Measurements from ENCODE around the gene DDHD1. TPM values are rescaled to one million over a fixed set of nuclear protein-coding genes. Genes with fewer than 3 reads are reported as not detected.

DDHD1 gene
- total RNA-seq, 1 donor from 2014 or later, result 6.7 TPM

DNA sequence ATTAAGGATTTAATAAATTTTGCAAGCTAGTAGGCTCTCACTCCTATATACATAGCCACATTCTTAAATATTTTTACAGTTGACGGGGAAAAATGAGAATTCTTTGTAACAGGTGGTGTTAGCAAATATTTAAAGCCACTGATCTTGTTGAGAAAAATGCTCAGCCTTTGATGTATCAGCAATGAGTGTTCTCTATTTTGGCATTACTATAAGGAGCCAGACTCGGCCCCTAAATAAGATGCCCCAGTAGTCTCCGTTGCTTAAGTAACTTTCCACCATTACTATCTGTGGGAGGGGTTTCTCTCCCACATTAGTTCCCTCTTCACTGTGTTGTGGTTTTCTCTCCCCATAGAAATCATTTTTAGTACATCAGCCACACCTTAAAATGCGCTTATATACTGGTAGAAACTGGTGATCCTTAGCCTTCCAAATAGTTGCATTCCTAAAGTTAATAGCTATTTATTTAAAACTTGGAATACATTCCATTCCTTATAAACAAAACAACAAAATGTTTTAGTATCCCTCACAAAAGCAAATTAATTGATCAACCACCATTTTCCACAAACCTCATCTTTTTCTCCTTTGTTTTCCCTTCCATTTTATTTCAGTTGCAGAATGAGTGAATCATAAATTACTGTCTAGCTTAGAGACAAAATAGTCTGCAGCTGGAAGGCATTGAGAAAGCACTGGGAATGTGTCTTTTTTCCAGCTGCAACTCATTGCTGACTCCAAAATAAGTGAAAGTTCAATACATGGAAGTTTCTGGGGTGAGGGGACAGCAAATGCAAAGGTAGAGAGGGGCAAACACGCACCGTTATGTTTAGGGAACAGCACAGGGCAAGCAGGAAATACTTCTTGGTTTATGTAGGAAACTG is 117.5 kb downstream of the DDHD1 start:
- no peak for DNase-seq
- H3K27me3 ChIP-seq (ENCODE audit: low read depth), result no peaks in the 10 kb centered on the region
- H3K4me3 ChIP-seq, result no peak overlapping the region
- H3K4me1 ChIP-seq, result peaks cover 41% of the 10 kb centered on the region
- H3K27ac ChIP-seq (replicated peaks), result no peak overlapping the region
- TF ChIP-seq, protein P1, sequence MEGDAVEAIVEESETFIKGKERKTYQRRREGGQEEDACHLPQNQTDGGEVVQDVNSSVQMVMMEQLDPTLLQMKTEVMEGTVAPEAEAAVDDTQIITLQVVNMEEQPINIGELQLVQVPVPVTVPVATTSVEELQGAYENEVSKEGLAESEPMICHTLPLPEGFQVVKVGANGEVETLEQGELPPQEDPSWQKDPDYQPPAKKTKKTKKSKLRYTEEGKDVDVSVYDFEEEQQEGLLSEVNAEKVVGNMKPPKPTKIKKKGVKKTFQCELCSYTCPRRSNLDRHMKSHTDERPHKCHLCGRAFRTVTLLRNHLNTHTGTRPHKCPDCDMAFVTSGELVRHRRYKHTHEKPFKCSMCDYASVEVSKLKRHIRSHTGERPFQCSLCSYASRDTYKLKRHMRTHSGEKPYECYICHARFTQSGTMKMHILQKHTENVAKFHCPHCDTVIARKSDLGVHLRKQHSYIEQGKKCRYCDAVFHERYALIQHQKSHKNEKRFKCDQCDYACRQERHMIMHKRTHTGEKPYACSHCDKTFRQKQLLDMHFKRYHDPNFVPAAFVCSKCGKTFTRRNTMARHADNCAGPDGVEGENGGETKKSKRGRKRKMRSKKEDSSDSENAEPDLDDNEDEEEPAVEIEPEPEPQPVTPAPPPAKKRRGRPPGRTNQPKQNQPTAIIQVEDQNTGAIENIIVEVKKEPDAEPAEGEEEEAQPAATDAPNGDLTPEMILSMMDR (IDR thresholded peaks at IDR 0.05; ENCODE audit: borderline replicate concordance), result no peak
- H3K36me3 ChIP-seq, result peaks cover 16% of the 10 kb centered on the region
- intact Hi-C loops (cut with micrococcal nuclease), result no loop called here
- H3K9me3 ChIP-seq (replicated peaks), result peaks cover 3% of the 10 kb centered on the region

DNA sequence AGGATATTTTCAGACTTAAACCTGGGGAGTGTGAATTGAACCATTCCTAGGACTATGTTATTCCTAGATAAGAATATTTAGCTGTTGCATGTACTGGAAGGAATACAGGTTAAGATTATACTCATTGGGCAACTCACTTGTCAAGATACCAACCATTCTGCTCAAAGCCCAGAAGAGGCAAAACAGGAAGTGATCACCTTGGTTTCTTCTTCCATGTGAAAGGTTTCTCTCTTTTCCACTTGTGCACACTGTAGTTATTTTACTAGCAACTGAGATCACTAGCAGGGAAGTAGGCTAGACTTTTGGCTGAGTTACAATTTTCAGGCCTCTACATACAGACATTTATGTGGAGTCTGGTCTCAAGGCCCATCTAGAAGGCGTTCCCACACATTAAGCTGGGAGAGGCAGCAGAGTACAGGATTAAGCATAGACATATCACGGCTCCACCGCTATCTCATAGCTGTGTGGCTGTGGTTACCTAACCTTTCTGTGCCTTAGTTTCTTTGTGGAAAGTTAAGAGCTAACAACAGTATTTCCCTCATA is 118.4 kb downstream of the DDHD1 start:
- TF ChIP-seq, protein P1 (IDR thresholded peaks at IDR 0.05; ENCODE audit: borderline replicate concordance), result no peak
- H3K27ac ChIP-seq (replicated peaks), result no peak overlapping the region

DNA sequence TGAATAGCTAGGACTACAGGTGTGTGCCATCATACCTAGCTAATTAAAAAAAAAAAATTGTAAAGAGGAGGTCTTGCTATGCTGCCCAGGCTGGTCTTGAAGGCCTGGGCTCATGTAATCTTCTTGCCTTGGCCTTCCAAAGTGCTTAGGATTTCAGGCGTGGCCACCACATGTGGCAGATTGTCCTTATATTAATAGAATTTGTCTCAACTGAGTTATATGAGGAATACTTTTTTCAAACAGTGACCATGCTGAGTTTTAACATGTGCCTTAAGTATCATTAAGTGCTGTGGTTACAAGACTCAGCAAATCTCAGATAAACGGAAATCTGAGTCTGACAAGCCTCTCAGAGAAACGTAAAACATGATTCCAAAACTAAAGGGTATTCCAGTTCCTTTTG is 119.1 kb downstream of the DDHD1 start:
- Histone ChIP-seq H3K4me3 (no peak overlapping the region), H3K9me3 (replicated peaks) (peaks cover 3% of the 10 kb centered on the region), H3K4me1 (peaks cover 26% of the 10 kb centered on the region), H3K27me3 (ENCODE audit: low read depth) (no peaks in the 10 kb centered on the region), H3K27ac (replicated peaks) (peak overlapping the region; percentile 5), H3K36me3 (peaks cover 16% of the 10 kb centered on the region)
- intact Hi-C loops (cut with micrococcal nuclease), result no loop called here
- DNase-seq, result no peak
- TF ChIP-seq, protein P1 (IDR thresholded peaks at IDR 0.05; ENCODE audit: borderline replicate concordance), result no peak

More for the DNA sequence above, 118.4 kb downstream of the DDHD1 start:
- intact Hi-C loops (cut with micrococcal nuclease), result no loop called here
- Histone ChIP-seq H3K4me3 (no peak overlapping the region), H3K27me3 (ENCODE audit: low read depth) (no peaks in the 10 kb centered on the region), H3K4me1 (peaks cover 33% of the 10 kb centered on the region), H3K36me3 (peaks cover 16% of the 10 kb centered on the region), H3K9me3 (replicated peaks) (peaks cover 3% of the 10 kb centered on the region)
- no peak for DNase-seq

DNA sequence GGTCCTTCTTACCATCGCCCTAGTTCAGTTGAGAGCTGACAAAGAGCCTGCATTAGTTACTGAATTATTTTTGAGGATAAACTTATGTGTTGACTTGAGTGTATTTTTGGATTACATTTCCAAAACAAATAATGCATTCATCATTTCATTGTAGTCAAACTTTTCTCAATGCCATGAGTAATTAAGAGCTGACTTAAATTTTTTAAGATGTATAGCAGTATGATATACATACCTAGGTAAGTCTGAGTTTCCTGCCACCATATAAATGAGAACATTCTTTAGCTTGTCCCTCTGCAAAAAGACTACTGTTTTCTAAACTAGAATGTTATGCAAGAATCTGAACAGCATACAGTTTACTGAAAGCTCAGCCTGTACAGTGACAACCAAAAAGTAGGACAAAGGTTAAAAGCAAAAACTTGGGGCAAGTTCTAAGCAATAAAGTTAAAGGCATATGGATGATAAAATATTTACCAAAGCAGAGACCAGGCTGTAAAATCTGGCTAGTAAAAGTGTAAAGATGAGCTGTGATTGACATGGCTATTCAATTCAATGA is 120.2 kb downstream of the DDHD1 start:
- H3K36me3 ChIP-seq, result peaks cover 13% of the 10 kb centered on the region
- H3K4me1 ChIP-seq, result peaks cover 22% of the 10 kb centered on the region
- peak overlapping the region; percentile 61 for H3K27ac ChIP-seq (replicated peaks)
- intact Hi-C loops (cut with micrococcal nuclease), result no loop called here
- H3K27me3 ChIP-seq (ENCODE audit: low read depth), result no peaks in the 10 kb centered on the region
- no peak overlapping the region for H3K4me3 ChIP-seq
- no peak for DNase-seq
- TF ChIP-seq, protein P1 (IDR thresholded peaks at IDR 0.05; ENCODE audit: borderline replicate concordance), result no peak
- H3K9me3 ChIP-seq (replicated peaks), result peaks cover 3% of the 10 kb centered on the region

DNA sequence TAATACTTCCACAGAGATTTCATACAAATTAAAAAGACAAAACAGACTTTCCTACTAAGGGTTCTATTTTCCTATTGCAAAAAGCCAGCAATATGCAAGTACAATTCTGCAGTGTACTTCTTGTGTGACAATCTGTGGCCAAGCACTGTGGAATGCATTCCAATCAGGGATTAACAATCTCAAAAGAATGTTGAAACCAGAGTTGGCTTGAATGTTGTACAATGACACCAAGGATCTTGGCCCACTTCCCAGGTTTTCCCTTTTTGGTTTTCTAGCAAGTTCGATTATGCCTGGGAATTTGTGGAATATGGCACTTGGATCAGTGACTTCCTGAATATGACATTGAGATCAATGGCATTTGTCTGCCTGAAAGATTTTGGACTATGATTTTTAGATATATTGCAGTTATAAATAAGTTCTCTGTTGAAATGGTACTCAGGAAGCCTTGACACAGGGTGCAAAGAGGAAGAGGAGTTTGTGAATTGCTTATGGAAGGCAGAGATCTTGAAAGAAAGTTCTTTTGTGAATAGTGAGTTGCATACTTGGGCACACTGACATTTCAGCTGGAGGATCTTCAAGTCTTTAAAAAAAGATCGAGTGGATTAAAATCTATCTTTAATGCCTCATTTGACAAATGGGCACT is 120.8 kb downstream of the DDHD1 start:
- no peaks in the 10 kb centered on the region for H3K9me3 ChIP-seq (replicated peaks)
- no peak for DNase-seq
- peaks cover 7% of the 10 kb centered on the region for H3K36me3 ChIP-seq
- H3K4me1 ChIP-seq, result peaks cover 22% of the 10 kb centered on the region
- intact Hi-C loops (cut with micrococcal nuclease), result no loop called here
- no peak overlapping the region for H3K4me3 ChIP-seq
- no peaks in the 10 kb centered on the region for H3K27me3 ChIP-seq (ENCODE audit: low read depth)
- peak overlapping the region; percentile 61 for H3K27ac ChIP-seq (replicated peaks)
- TF ChIP-seq, protein P1 (IDR thresholded peaks at IDR 0.05; ENCODE audit: borderline replicate concordance), result no peak

Measured in left ventricle myocardium inferior (tissue), 1 donor.